OCI-LY7 (cell line): ENCODE data around the gene ANO2. TPM values are rescaled to one million over a fixed set of nuclear protein-coding genes. Genes with fewer than 3 reads are reported as not detected.

ENCODE experiments used
- BruUV-seq: library from RNA; stranded (reverse); fragments of 400-500 nt; replicated peaks from 2 replicates; lab custom pipeline; 2021; lab: Mats Ljungman, UMichigan
- CTCF ChIA-PET: fragments of 300-600 bp; sonication (Branson Sonifier 250); formaldehyde crosslinking; loops from one replicate; lab custom pipeline; 2022; ENCODE audit warnings: antibody characterized with exemption; ENCODE audit not compliant: unreplicated experiment; lab: Charles Lee
- POLR2A ChIA-PET: fragments of 300-600 bp; sonication (Branson Sonifier 250); formaldehyde crosslinking; loops from one replicate; lab custom pipeline; 2022; ENCODE audit warnings: antibody characterized with exemption; lab: Charles Lee
- DNase-seq: peaks from one replicate; pipeline ENCODE4 v3.0.0-alpha.2; 2015; ENCODE audit warnings: low spot score
- H2AFZ ChIP-seq: fragments of 200-600 bp; sonication (generic), shearing (Covaris generic); 2 replicates; pipeline ENCODE4 v1.6.1; 2014; ENCODE audit warnings: mild to moderate bottlenecking, antibody characterized with exemption, low read length, moderate library complexity
- H3K27ac ChIP-seq: fragments of 200-600 bp; sonication (generic); 2 replicates; pipeline ENCODE4 v1.5.1; 2014; ENCODE audit warnings: mixed run types, low read depth, mild to moderate bottlenecking, moderate library complexity, low read length, inconsistent platforms; ENCODE audit not compliant: poor library complexity, severe bottlenecking
- H3K36me3 ChIP-seq: fragments of 200-600 bp; sonication (generic); 2 replicates; pipeline ENCODE4 v1.6.1; 2014; ENCODE audit warnings: mild to moderate bottlenecking, antibody characterized with exemption, low read length, moderate library complexity, mixed read lengths; ENCODE audit not compliant: insufficient read depth
- H3K4me1 ChIP-seq: fragments of 200-600 bp; sonication (generic); 2 replicates; pipeline ENCODE4 v1.5.1; 2014; ENCODE audit warnings: mild to moderate bottlenecking, low read length; ENCODE audit not compliant: insufficient read depth, poor library complexity, severe bottlenecking
- H3K4me2 ChIP-seq: fragments of 200-600 bp; sonication (generic); 2 replicates; pipeline ENCODE4 v1.6.1; 2014; ENCODE audit warnings: mild to moderate bottlenecking, low read length
- H3K4me3 ChIP-seq: fragments of 200-600 bp; sonication (generic); 2 replicates; pipeline ENCODE4 v1.5.1; 2014; ENCODE audit warnings: mild to moderate bottlenecking, low read depth, low read length; ENCODE audit not compliant: poor library complexity, severe bottlenecking
- H3K79me2 ChIP-seq: fragments of 200-600 bp; sonication (generic); 2 replicates; pipeline ENCODE4 v1.6.1; 2016; ENCODE audit warnings: low read depth, mild to moderate bottlenecking, low read length, moderate library complexity, mixed read lengths; ENCODE audit not compliant: insufficient read depth
- H3K9me2 ChIP-seq: fragments of 200-600 bp; sonication (generic); 2 replicates; pipeline ENCODE4 v1.6.1; 2016; ENCODE audit warnings: mild to moderate bottlenecking, low read length, mixed read lengths; ENCODE audit not compliant: insufficient read depth
- H3K9me3 ChIP-seq: fragments of 200-600 bp; sonication (generic); 2 replicates; pipeline ENCODE4 v1.6.1; 2014; ENCODE audit warnings: mild to moderate bottlenecking, mixed run types, low read length, mixed read lengths
- H4K20me1 ChIP-seq: fragments of 200-600 bp; sonication (generic); 2 replicates; pipeline ENCODE4 v1.6.1; 2014; ENCODE audit warnings: mild to moderate bottlenecking, antibody characterized with exemption, low read length, moderate library complexity, mixed read lengths; ENCODE audit not compliant: insufficient read depth
- EZH2phosphoT487 ChIP-seq: fragments of 200-600 bp; sonication (generic); IDR thresholded peaks from 2 replicates; pipeline ENCODE4 v1.6.1; 2018; ENCODE audit warnings: low read depth, borderline replicate concordance, mild to moderate bottlenecking, mixed run types, antibody characterized with exemption, low read length, moderate library complexity, mixed read lengths
- intact Hi-C: fragments of 100-400 bp; cut with micrococcal nuclease; formaldehyde crosslinking; loops from one replicate; pipeline ENCODE4 v1.10.0; 2022; ENCODE audit not compliant: unreplicated experiment
- total RNA-seq, 2 experiments: library from RNA; depleted of rRNA in 1 of 2; stranded (reverse); fragments of >200 nt in 1 of 2; shearing (Covaris generic) in 1 of 2; gene quantifications; 2 replicates each; pipeline ENCODE4 v1.2.3, GENCODE V29; 2014 to 2022
- TF ChIP-seq, protein P1 (sequence below): fragments of 200-600 bp; sonication (generic); conservative IDR thresholded peaks from 2 replicates; pipeline ENCODE4 v1.5.1; 2014; ENCODE audit warnings: mild to moderate bottlenecking, antibody characterized with exemption, low read length, moderate library complexity, mixed read lengths

Gene ANO2
- total RNA-seq, 2 experiments from 2014 or later: not detected

DNA sequence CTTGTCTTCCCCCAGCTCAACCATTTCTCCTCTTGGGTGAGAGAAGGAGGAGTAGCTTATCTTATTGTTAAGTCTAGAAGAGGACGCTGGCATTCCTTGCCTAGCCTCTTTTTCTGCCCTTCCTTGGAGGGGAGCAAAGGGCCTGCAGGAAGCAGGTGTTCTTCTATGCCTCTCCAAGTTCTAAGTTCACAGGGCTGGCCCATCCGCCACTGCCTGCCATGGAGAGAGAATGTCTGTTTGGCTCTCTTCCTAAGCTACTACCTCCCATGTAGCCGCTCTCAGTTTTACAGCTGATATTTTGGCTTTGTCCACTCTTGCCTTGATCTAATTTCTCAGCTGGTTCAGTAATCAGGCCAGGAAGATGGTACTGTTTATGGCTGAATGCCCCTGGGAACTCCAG is 312.0 kb downstream of the ANO2 start:
- Histone ChIP-seq H3K79me2 (no peaks in the 10 kb centered on the region), H3K27ac (no peak overlapping the region), H3K9me2 (no peaks in the 10 kb centered on the region), H3K4me3 (no peak overlapping the region), H3K9me3 (no peaks in the 10 kb centered on the region), H3K36me3 (no peaks in the 10 kb centered on the region), H2AFZ (no peak overlapping the region), H3K4me2 (no peak overlapping the region), H3K4me1 (no peaks in the 10 kb centered on the region), H4K20me1 (no peaks in the 10 kb centered on the region)
- TF ChIP-seq EZH2phosphoT487: no peak
- TF ChIP-seq, protein P1, sequence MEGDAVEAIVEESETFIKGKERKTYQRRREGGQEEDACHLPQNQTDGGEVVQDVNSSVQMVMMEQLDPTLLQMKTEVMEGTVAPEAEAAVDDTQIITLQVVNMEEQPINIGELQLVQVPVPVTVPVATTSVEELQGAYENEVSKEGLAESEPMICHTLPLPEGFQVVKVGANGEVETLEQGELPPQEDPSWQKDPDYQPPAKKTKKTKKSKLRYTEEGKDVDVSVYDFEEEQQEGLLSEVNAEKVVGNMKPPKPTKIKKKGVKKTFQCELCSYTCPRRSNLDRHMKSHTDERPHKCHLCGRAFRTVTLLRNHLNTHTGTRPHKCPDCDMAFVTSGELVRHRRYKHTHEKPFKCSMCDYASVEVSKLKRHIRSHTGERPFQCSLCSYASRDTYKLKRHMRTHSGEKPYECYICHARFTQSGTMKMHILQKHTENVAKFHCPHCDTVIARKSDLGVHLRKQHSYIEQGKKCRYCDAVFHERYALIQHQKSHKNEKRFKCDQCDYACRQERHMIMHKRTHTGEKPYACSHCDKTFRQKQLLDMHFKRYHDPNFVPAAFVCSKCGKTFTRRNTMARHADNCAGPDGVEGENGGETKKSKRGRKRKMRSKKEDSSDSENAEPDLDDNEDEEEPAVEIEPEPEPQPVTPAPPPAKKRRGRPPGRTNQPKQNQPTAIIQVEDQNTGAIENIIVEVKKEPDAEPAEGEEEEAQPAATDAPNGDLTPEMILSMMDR: no peak
- DNase-seq: no peak
- ChIA-PET POLR2A (no interaction called here), CTCF (no interaction called here)
- no TSS peak for BruUV-seq
- intact Hi-C loops: no loop called here

DNA sequence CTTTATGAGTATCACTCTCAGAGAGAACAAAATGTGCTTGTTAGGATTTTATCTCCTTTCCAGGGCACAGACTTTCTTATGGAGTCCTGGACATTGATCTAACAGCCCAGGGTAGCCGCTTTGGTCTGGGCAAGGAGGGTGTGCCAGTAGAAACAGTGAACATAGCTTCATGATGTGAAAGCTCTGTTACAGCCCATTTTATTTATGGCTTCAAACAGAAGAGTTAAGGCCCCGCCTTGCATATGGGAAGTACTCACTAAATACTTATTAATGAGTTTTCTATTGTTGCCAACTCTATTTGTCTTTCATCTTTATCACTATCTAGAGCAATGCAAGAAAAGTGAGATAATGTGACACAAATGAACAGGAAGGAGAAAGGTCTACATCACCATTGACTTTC is 312.6 kb downstream of the ANO2 start:
- H3K27ac ChIP-seq: no peak overlapping the region
- POLR2A ChIA-PET: interaction anchor here (0.6 kb wide), 1 partner anchor 479 kb away, joined by 3 read pairs; no protein-coding TSS in a partner anchor
- no TSS peak for BruUV-seq
- H3K9me3 ChIP-seq: no peaks in the 10 kb centered on the region
- H3K4me3 ChIP-seq: no peak overlapping the region
- H3K4me1 ChIP-seq: no peaks in the 10 kb centered on the region
- TF ChIP-seq EZH2phosphoT487: no peak
- TF ChIP-seq, protein P1: no peak
- intact Hi-C loops: no loop called here
- CTCF ChIA-PET: no interaction called here
- no peaks in the 10 kb centered on the region for H4K20me1 ChIP-seq
- DNase-seq: no peak
- H3K4me2 ChIP-seq: no peak overlapping the region
- H3K36me3 ChIP-seq: no peaks in the 10 kb centered on the region
- H3K79me2 ChIP-seq: no peaks in the 10 kb centered on the region
- no peaks in the 10 kb centered on the region for H3K9me2 ChIP-seq
- H2AFZ ChIP-seq: no peak overlapping the region

DNA sequence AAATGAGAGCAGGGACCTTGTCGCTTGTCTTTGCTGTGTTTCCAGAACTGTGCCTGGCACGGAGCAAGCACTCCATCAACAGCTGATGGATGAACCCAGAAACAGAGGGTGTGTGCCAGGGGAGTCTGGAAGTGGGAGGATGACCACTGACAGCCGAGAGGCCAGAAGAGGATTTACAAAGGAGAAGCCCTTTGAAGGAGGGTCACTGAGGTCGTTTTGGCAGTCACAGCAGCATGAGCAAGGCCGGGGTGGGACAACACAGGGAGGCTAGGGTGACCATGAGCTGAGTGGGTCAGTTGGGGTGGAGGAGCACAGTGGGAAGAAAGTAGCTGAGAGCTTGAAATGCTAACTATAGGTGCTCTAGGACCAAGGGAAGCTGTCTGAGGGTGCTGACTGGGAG is 313.6 kb downstream of the ANO2 start:
- POLR2A ChIA-PET: no interaction called here
- no peak overlapping the region for H2AFZ ChIP-seq

More for the DNA sequence above, 313.6 kb downstream of the ANO2 start:
- no peaks in the 10 kb centered on the region for H4K20me1 ChIP-seq
- DNase-seq: no peak
- no TSS peak for BruUV-seq
- no peaks in the 10 kb centered on the region for H3K79me2 ChIP-seq
- H3K4me2 ChIP-seq: no peak overlapping the region
- no peaks in the 10 kb centered on the region for H3K36me3 ChIP-seq
- CTCF ChIA-PET: no interaction called here
- H3K27ac ChIP-seq: no peak overlapping the region
- H3K4me3 ChIP-seq: no peak overlapping the region
- no peaks in the 10 kb centered on the region for H3K9me3 ChIP-seq
- H3K9me2 ChIP-seq: no peaks in the 10 kb centered on the region
- TF ChIP-seq EZH2phosphoT487: no peak
- TF ChIP-seq, protein P1: no peak
- H3K4me1 ChIP-seq: no peaks in the 10 kb centered on the region
- intact Hi-C loops: no loop called here
